IMR-90 (cell line): ENCODE measurements around the gene RABEP1. TPM values are rescaled to one million over a fixed set of nuclear protein-coding genes. Genes with fewer than 3 reads are reported as not detected.

Source experiments
- ATAC-seq: fragments of 200-7000 bp; cut with Tn5 transposase; 2 replicates; pipeline ENCODE4 v1.9.1; 2020; ENCODE audit warnings: low read depth, mild to moderate bottlenecking, moderate library complexity
- BruUV-seq: library from RNA; stranded (reverse); fragments of 400-500 nt; replicated peaks from 2 replicates; lab custom pipeline; 2021; lab: Mats Ljungman, UMichigan
- CTCF ChIA-PET: fragments of 300-600 bp; formaldehyde crosslinking; extraction: SDS; loops from one replicate; lab custom pipeline; 2021; ENCODE audit warnings: antibody characterized with exemption; lab: Yijun Ruan, JAX
- POLR2A ChIA-PET: fragments of 300-600 bp; sonication (Branson Sonifier 250); formaldehyde crosslinking; loops from one replicate; lab custom pipeline; 2022; ENCODE audit warnings: antibody characterized with exemption; ENCODE audit not compliant: unreplicated experiment; lab: Charles Lee
- DNase-seq: peaks from one replicate; pipeline ENCODE4 v3.0.0; 2013
- H2AFZ ChIP-seq: replicated peaks from 2 replicates; pipeline ENCODE3; 2013; ENCODE audit warnings: low read length, mild to moderate bottlenecking; ENCODE audit not compliant: poor library complexity
- H2AK5ac ChIP-seq: 2 replicates; pipeline ENCODE4 v1.6.1; 2013; ENCODE audit warnings: low read depth, low read length, inconsistent platforms
- H2AK9ac ChIP-seq: replicated peaks from 2 replicates; pipeline ENCODE3; 2013; ENCODE audit warnings: mild to moderate bottlenecking, low read depth, low read length, moderate library complexity; ENCODE audit not compliant: poor library complexity
- H2BK120ac ChIP-seq: 2 replicates; pipeline ENCODE4 v1.6.1; 2013; ENCODE audit warnings: low read depth, low read length, inconsistent platforms
- H2BK15ac ChIP-seq: 3 replicates; pipeline ENCODE4 v1.6.1; 2013; ENCODE audit warnings: low read depth, low read length, inconsistent platforms
- H2BK20ac ChIP-seq: 2 replicates; pipeline ENCODE4 v1.6.1; 2013; ENCODE audit warnings: low read depth, mild to moderate bottlenecking, inconsistent platforms, low read length, moderate library complexity
- H2BK5ac ChIP-seq: 2 replicates; pipeline ENCODE4 v1.6.1; 2013; ENCODE audit warnings: mild to moderate bottlenecking, low read depth, low read length, inconsistent platforms; ENCODE audit not compliant: poor library complexity, severe bottlenecking
- H3K14ac ChIP-seq: replicated peaks from 2 replicates; pipeline ENCODE4 v1.6.1; 2013; ENCODE audit warnings: low read depth, low read length, inconsistent platforms
- H3K18ac ChIP-seq: 2 replicates; pipeline ENCODE4 v1.6.1; 2013; ENCODE audit warnings: low read depth, low read length, control low read depth
- H3K23ac ChIP-seq: 2 replicates; pipeline ENCODE4 v1.6.1; 2013; ENCODE audit warnings: low read depth, low read length, inconsistent platforms
- H3K27ac ChIP-seq: 2 replicates; pipeline ENCODE4 v1.5.1; 2013; ENCODE audit warnings: mild to moderate bottlenecking, control low read depth, low read length; ENCODE audit not compliant: insufficient read depth
- H3K27me3 ChIP-seq: 2 replicates; pipeline ENCODE4 v1.6.1; 2013; ENCODE audit warnings: low read length; ENCODE audit not compliant: control insufficient read depth, insufficient read depth
- H3K36me3 ChIP-seq: 2 replicates; pipeline ENCODE4 v1.6.1; 2013; ENCODE audit warnings: low read length, mixed read lengths; ENCODE audit not compliant: control insufficient read depth, insufficient read depth
- H3K4ac ChIP-seq: 2 replicates; pipeline ENCODE4 v1.6.1; 2013; ENCODE audit warnings: low read depth, low read length, inconsistent platforms
- H3K4me1 ChIP-seq: 2 replicates; pipeline ENCODE4 v1.6.1; 2013; ENCODE audit warnings: low read length, mixed read lengths; ENCODE audit not compliant: control insufficient read depth, insufficient read depth
- H3K4me2 ChIP-seq: 2 replicates; pipeline ENCODE4 v1.6.1; 2013; ENCODE audit warnings: low read depth, mild to moderate bottlenecking, control low read depth, low read length, moderate library complexity
- H3K4me3 ChIP-seq: 2 replicates; pipeline ENCODE4 v1.5.1; 2013; ENCODE audit warnings: low read depth, mild to moderate bottlenecking, control low read depth, low read length, moderate library complexity; ENCODE audit not compliant: insufficient read depth
- H3K56ac ChIP-seq: 2 replicates; pipeline ENCODE4 v1.6.1; 2013; ENCODE audit warnings: low read length, inconsistent platforms; ENCODE audit not compliant: insufficient read depth; ENCODE audit errors: extremely low read depth
- H3K79me1 ChIP-seq, 2 experiments: 2 replicates each; pipeline ENCODE4 v1.6.1; 2013; ENCODE audit warnings: low read length in 2 of 2, inconsistent platforms in 1 of 2, low read depth in 1 of 2
- H3K9ac ChIP-seq: 2 replicates; pipeline ENCODE4 v1.6.1; 2013; ENCODE audit warnings: low read depth, low read length, control low read depth
- H3K9me1 ChIP-seq: 2 replicates; pipeline ENCODE4 v1.6.1; 2013; ENCODE audit warnings: low read length, inconsistent platforms; ENCODE audit not compliant: insufficient read depth
- H3K9me3 ChIP-seq: 2 replicates; pipeline ENCODE4 v1.6.1; 2013; ENCODE audit warnings: low read length; ENCODE audit not compliant: control insufficient read depth, insufficient read depth
- H4K20me1 ChIP-seq: 2 replicates; pipeline ENCODE4 v1.6.1; 2013; ENCODE audit warnings: low read length, inconsistent platforms; ENCODE audit not compliant: insufficient read depth
- H4K5ac ChIP-seq: 2 replicates; pipeline ENCODE4 v1.6.1; 2013; ENCODE audit warnings: mild to moderate bottlenecking, low read depth, low read length, control low read depth
- H4K8ac ChIP-seq, 2 experiments: 2 replicates each; pipeline ENCODE4 v1.6.1; 2013; ENCODE audit warnings: low read depth in 2 of 2, low read length in 2 of 2, control low read depth in 1 of 2, inconsistent platforms in 1 of 2
- H4K91ac ChIP-seq: 2 replicates; pipeline ENCODE4 v1.6.1; 2013; ENCODE audit warnings: low read depth, low read length, inconsistent platforms; ENCODE audit not compliant: insufficient read depth
- BHLHE40 ChIP-seq: fragments of 150-350 bp; IDR thresholded peaks from 2 replicates; pipeline ENCODE4 v1.6.1; 2016; ENCODE audit warnings: mild to moderate bottlenecking, low read depth, low read length
- CEBPB ChIP-seq: IDR thresholded peaks from 2 replicates; pipeline ENCODE4 v1.6.1; 2012; ENCODE audit warnings: low read depth, low read length, improper control_type of control experiment
- MAFK ChIP-seq: IDR thresholded peaks from 2 replicates; pipeline ENCODE4 v1.6.1; 2012; ENCODE audit warnings: low read depth, low read length, improper control_type of control experiment
- MAZ ChIP-seq: IDR thresholded peaks from 2 replicates; pipeline ENCODE4 v1.6.1; 2012; ENCODE audit warnings: low read depth, mild to moderate bottlenecking, low read length, improper control_type of control experiment, moderate library complexity, borderline replicate concordance
- MXI1 ChIP-seq: IDR thresholded peaks from 2 replicates; pipeline ENCODE4 v1.6.1; 2012; ENCODE audit warnings: low read depth, mild to moderate bottlenecking, low read length, moderate library complexity, borderline replicate concordance
- NFE2L2 ChIP-seq: fragments of 150-350 bp; IDR thresholded peaks from 2 replicates; pipeline ENCODE4 v1.6.1; 2016; ENCODE audit warnings: low read depth, mild to moderate bottlenecking, low read length
- POLR2A ChIP-seq: IDR thresholded peaks from 2 replicates; pipeline ENCODE4 v1.6.1; 2012; ENCODE audit warnings: mild to moderate bottlenecking, low read depth, low read length
- RAD21 ChIP-seq: IDR thresholded peaks from 2 replicates; pipeline ENCODE4 v1.6.1; 2012; ENCODE audit warnings: low read length, improper control_type of control experiment
- RFX5 ChIP-seq: IDR thresholded peaks from 2 replicates; pipeline ENCODE4 v1.8.0; 2012; ENCODE audit warnings: low read depth, mild to moderate bottlenecking, low read length, moderate library complexity
- WGBS, 2 experiments: methylation state at CpG; one replicate each; pipeline versions ENCODE4 v1.1.5 to v1.1.7; 2013; ENCODE audit warnings: missing lambda C conversion rate in 2 of 2; ENCODE audit not compliant: insufficient read length in 1 of 2; ENCODE audit errors: extremely low coverage in 2 of 2; 5-methylcytosine and 5-hydroxymethylcytosine counted together
- dilution Hi-C: fragments of 300-500 bp; cut with HindIII; formaldehyde crosslinking; loops from one replicate; pipeline ENCODE4 v1.14.3; 2018; ENCODE audit warnings: low sequenced_read_pairs; ENCODE audit not compliant: unreplicated experiment
- in situ Hi-C: fragments of 300-500 bp; cut with MboI; formaldehyde crosslinking; loops from 3 replicates; pipeline ENCODE4 v1.14.3; 2019; ENCODE audit warnings: low sequenced_read_pairs, inconsistent platforms, mixed read lengths
- intact Hi-C: fragments of 100-400 bp; cut with micrococcal nuclease; formaldehyde crosslinking; loops from 2 replicates; pipeline ENCODE4 v1.10.0; 2022
- polyA plus RNA-seq, 3 experiments: library from polyadenylated mRNA; depleted of rRNA; stranded (reverse); fragments of >200 nt; gene quantifications; 2 replicates each; pipeline ENCODE4 v1.2.3, GENCODE V29; 2012; ENCODE audit warnings: low replicate concordance in 1 of 3
- total RNA-seq: library from RNA; depleted of rRNA; stranded (reverse); fragments of >200 nt; gene quantifications from 2 replicates; pipeline ENCODE4 v1.2.3, GENCODE V29; 2012
- TF ChIP-seq, protein P1 (sequence below): fragments of 150-350 bp; IDR thresholded peaks from 2 replicates; pipeline ENCODE4 v1.6.1; 2017; ENCODE audit warnings: mild to moderate bottlenecking, antibody characterized with exemption, low read length, low read depth

Gene RABEP1
- total and polyA plus RNA-seq, 2 of the 4 experiments (the other 2 are of a cell fraction), result 15.3 to 38.2 TPM

DNA sequence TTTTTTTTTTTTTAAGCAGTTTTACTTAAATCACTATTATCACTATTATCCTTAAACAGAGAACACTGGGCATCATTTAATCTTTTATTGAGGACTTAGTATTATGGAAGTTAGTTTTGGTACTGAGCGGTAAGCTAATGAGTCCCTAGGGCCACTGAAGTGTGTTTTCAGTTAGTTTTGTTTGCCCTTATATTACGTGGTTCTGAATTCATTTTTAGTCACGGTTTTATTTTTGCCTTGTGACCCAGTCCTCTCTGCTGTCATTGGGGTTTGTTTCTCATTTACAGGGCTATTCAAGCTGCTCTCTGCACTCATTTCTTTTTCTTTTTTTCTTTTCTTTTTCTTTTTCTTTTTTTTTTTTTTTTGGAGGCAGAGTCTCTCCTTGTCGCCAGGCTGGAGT, 17.3 kb downstream of the RABEP1 start:
- ChIA-PET POLR2A (no interaction called here), CTCF (no interaction called here)
- no peak overlapping the region for H2BK5ac ChIP-seq
- no peak overlapping the region for H2BK15ac ChIP-seq
- H3K9ac ChIP-seq, result no peak overlapping the region
- WGBS, 2 experiments, result no CpG with 5 or more reads among the region's 4 CpGs
- no peak overlapping the region for H3K18ac ChIP-seq
- H2AFZ ChIP-seq, result no peak overlapping the region
- H3K4me2 ChIP-seq, result no peak overlapping the region
- no peak overlapping the region for H3K14ac ChIP-seq
- H3K4me3 ChIP-seq, result no peak overlapping the region
- H3K4me1 ChIP-seq, result no peaks in the 10 kb centered on the region
- H3K23ac ChIP-seq, result no peak overlapping the region
- H3K27ac ChIP-seq, result no peak overlapping the region
- no peak overlapping the region for H3K4ac ChIP-seq
- DNase-seq (no peak), ATAC-seq (no peak)
- H4K5ac ChIP-seq, result no peak overlapping the region
- no peak overlapping the region for H2AK5ac ChIP-seq
- H2AK9ac ChIP-seq, result no peak overlapping the region
- H4K8ac ChIP-seq, result no peak overlapping the region
- dilution Hi-C loops, result no loop called here
- peaks cover 28 to 66% of the 10 kb centered on the region in 2 experiments for H3K79me1 ChIP-seq
- in situ Hi-C loops, result no loop called here
- H2BK120ac ChIP-seq, result no peak overlapping the region
- H4K20me1 ChIP-seq, result peaks cover 50% of the 10 kb centered on the region
- no TSS peak for BruUV-seq
- intact Hi-C loops, result no loop called here
- H3K9me1 ChIP-seq, result peaks cover 7% of the 10 kb centered on the region; the same call in 1 of the 2 replicates
- TF ChIP-seq MAFK, result no peak
- TF ChIP-seq MXI1, result no peak
- no peak for TF ChIP-seq CEBPB
- no peak for TF ChIP-seq RAD21
- TF ChIP-seq, protein P1, sequence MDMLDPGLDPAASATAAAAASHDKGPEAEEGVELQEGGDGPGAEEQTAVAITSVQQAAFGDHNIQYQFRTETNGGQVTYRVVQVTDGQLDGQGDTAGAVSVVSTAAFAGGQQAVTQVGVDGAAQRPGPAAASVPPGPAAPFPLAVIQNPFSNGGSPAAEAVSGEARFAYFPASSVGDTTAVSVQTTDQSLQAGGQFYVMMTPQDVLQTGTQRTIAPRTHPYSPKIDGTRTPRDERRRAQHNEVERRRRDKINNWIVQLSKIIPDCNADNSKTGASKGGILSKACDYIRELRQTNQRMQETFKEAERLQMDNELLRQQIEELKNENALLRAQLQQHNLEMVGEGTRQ, result no peak
- no peak for TF ChIP-seq NFE2L2
- no peak for TF ChIP-seq MAZ
- no peak for TF ChIP-seq RFX5
- TF ChIP-seq POLR2A, result no peak
- TF ChIP-seq BHLHE40, result no peak
- no peaks in the 10 kb centered on the region for H3K27me3 ChIP-seq
- H3K9me3 ChIP-seq, result no peaks in the 10 kb centered on the region
- H4K91ac ChIP-seq, result no peak overlapping the region
- H3K36me3 ChIP-seq, result no peaks in the 10 kb centered on the region; the same call in 1 of the 2 replicates
- H2BK20ac ChIP-seq, result no peak overlapping the region
- no peak overlapping the region for H3K56ac ChIP-seq
